GM12878 (cell line): ENCODE results near the gene CANX. TPM values are rescaled to one million over a fixed set of nuclear protein-coding genes. Genes with fewer than 3 reads are reported as not detected.
A peak's percentile ranks its signal among the peaks of the same experiment; 100 is the strongest.

Experiments
- ATAC-seq: fragments of 200-7000 bp; cut with Tn5 transposase; 3 replicates; pipeline ENCODE4 v1.9.1; 2020; ENCODE audit warnings: mild to moderate bottlenecking, moderate library complexity
- BruUV-seq: library from RNA; stranded (reverse); fragments of 400-500 nt; replicated peaks from 2 replicates; lab custom pipeline; 2021; lab: Mats Ljungman, UMichigan
- CTCF ChIA-PET: fragments of 300-600 bp; sonication (Branson Sonifier 250); formaldehyde crosslinking; extraction: SDS; loops from one replicate; lab custom pipeline; 2021; ENCODE audit warnings: inconsistent platforms; lab: Yijun Ruan, JAX
- POLR2A ChIA-PET: fragments of 350-600 bp; formaldehyde crosslinking; extraction: SDS; loops from one replicate; lab custom pipeline; 2021; ENCODE audit warnings: inconsistent platforms; lab: Charles Lee
- RAD21 ChIA-PET: fragments of 300-600 bp; sonication (Branson Sonifier 250); formaldehyde crosslinking; loops from one replicate; lab custom pipeline; 2023; ENCODE audit warnings: antibody characterized with exemption; ENCODE audit not compliant: unreplicated experiment; lab: Charles Lee
- SMC1A ChIA-PET: fragments of 300-600 bp; sonication (Branson Sonifier 250); formaldehyde crosslinking; loops from one replicate; lab custom pipeline; 2023; ENCODE audit not compliant: unreplicated experiment, uncharacterized antibody; lab: Charles Lee
- DNase-seq: peaks from one replicate; pipeline ENCODE4 v3.0.0-alpha.2; 2011; ENCODE audit warnings: low read depth, low spot score
- FAIRE-seq: peaks from 3 replicates; lab custom pipeline; 2011; peaks lifted over from hg19 to GRCh38; lab: Jason Lieb, UNC
- H2AFZ ChIP-seq: 2 replicates; pipeline ENCODE4 v1.6.0; 2011; ENCODE audit warnings: low read depth, low read length, control low read depth; ENCODE audit not compliant: control insufficient read depth
- H3K27ac ChIP-seq: 2 replicates; pipeline ENCODE4 v1.5.1; 2011; ENCODE audit warnings: control low read depth; ENCODE audit not compliant: control insufficient read depth, insufficient read depth
- H3K27me3 ChIP-seq, 2 experiments: replicated peaks in 1 of 2; 2 replicates each; pipeline versions ENCODE4 v1.6.0 to v1.6.1; 2011; ENCODE audit warnings: low read length in 1 of 2; ENCODE audit not compliant: control insufficient read depth in 2 of 2, insufficient read depth in 2 of 2
- H3K36me3 ChIP-seq, 2 experiments: 2 replicates each; pipeline ENCODE4 v1.5.1; 2011; ENCODE audit warnings: low read length in 1 of 2; ENCODE audit not compliant: control insufficient read depth in 2 of 2, insufficient read depth in 2 of 2
- H3K4me1 ChIP-seq: 2 replicates; pipeline ENCODE4 v1.6.1; 2011; ENCODE audit warnings: mild to moderate bottlenecking, low read length, moderate library complexity, mixed read lengths; ENCODE audit not compliant: control insufficient read depth, insufficient read depth
- H3K4me2 ChIP-seq: 2 replicates; pipeline ENCODE4 v1.6.0; 2011; ENCODE audit warnings: control low read depth; ENCODE audit not compliant: control insufficient read depth, insufficient read depth
- H3K4me3 ChIP-seq: fragments of 200-600 bp; sonication (generic); 2 replicates; pipeline ENCODE4 v1.5.1; 2016
- H3K79me2 ChIP-seq: 2 replicates; pipeline ENCODE4 v1.6.0; 2011; ENCODE audit warnings: low read length; ENCODE audit not compliant: control insufficient read depth, insufficient read depth
- H3K9ac ChIP-seq: 2 replicates; pipeline ENCODE4 v1.8.0; 2011; ENCODE audit warnings: low read length, control low read depth, mixed read lengths; ENCODE audit not compliant: control insufficient read depth, insufficient read depth
- H3K9me3 ChIP-seq: replicated peaks from 3 replicates; pipeline ENCODE4 v1.5.1; 2011; ENCODE audit warnings: mild to moderate bottlenecking, low read length; ENCODE audit not compliant: control insufficient read depth, insufficient read depth
- H4K20me1 ChIP-seq: 2 replicates; pipeline ENCODE4 v1.6.0; 2011; ENCODE audit not compliant: control insufficient read depth, insufficient read depth
- CUX1 ChIP-seq: IDR thresholded peaks from 2 replicates; pipeline ENCODE4 v1.6.1; 2012; ENCODE audit warnings: improper control_type of control experiment, low read depth, low read length; ENCODE audit not compliant: insufficient replicate concordance
- EED ChIP-seq: sonication (generic); IDR thresholded peaks from 2 replicates; pipeline ENCODE4 v1.6.1; 2016; ENCODE audit warnings: antibody characterized with exemption, low read depth
- FOXK2 ChIP-seq: fragments of 450-650 bp; IDR thresholded peaks from 2 replicates; pipeline ENCODE4 v1.6.1; 2017; ENCODE audit warnings: mild to moderate bottlenecking, moderate library complexity
- IKZF1 ChIP-seq: fragments of 450-650 bp; conservative IDR thresholded peaks from 2 replicates; pipeline ENCODE4 v1.6.1; 2017; ENCODE audit warnings: antibody characterized with exemption, mild to moderate bottlenecking
- KAT2A ChIP-seq: conservative IDR thresholded peaks from 2 replicates; pipeline ENCODE4 v1.6.1; 2011; ENCODE audit warnings: low read depth, low read length; ENCODE audit not compliant: control insufficient read depth
- NBN ChIP-seq: fragments of 450-650 bp; IDR thresholded peaks from 2 replicates; pipeline ENCODE4 v1.6.1; 2016
- PML ChIP-seq: IDR thresholded peaks from 2 replicates; pipeline ENCODE4 v1.6.1; 2012; ENCODE audit warnings: low read length, inconsistent platforms
- POLR2AphosphoS2 ChIP-seq: IDR thresholded peaks from 2 replicates; pipeline ENCODE4 v1.6.1; 2011; ENCODE audit warnings: low read depth, mild to moderate bottlenecking, low read length, improper control_type of control experiment, moderate library complexity
- RAD51 ChIP-seq: fragments of 450-650 bp; IDR thresholded peaks from 2 replicates; pipeline ENCODE4 v1.6.1; 2016; ENCODE audit warnings: moderate library complexity, mild to moderate bottlenecking, inconsistent platforms
- SIX5 ChIP-seq: IDR thresholded peaks from 2 replicates; pipeline ENCODE4 v1.6.1; 2011; ENCODE audit warnings: mild to moderate bottlenecking, low read depth, low read length, moderate library complexity; ENCODE audit not compliant: severe bottlenecking
- SMARCA5 ChIP-seq: fragments of 450-650 bp; IDR thresholded peaks from 2 replicates; pipeline ENCODE4 v1.6.1; 2017; ENCODE audit warnings: mild to moderate bottlenecking
- SPI1 ChIP-seq: IDR thresholded peaks from 2 replicates; pipeline ENCODE4 v1.6.1; 2011; ENCODE audit warnings: low read depth, mild to moderate bottlenecking, low read length, moderate library complexity, borderline replicate concordance; ENCODE audit not compliant: insufficient read depth
- STAT1 ChIP-seq: fragments of 450-650 bp; conservative IDR thresholded peaks from 2 replicates; pipeline ENCODE4 v1.6.1; 2014; ENCODE audit warnings: antibody characterized with exemption, mild to moderate bottlenecking
- TCF3 ChIP-seq: IDR thresholded peaks from 2 replicates; pipeline ENCODE4 v1.6.1; 2012; ENCODE audit warnings: low read depth, mild to moderate bottlenecking, low read length, borderline replicate concordance; ENCODE audit not compliant: insufficient read depth
- ZBTB33 ChIP-seq: fragments of 450-650 bp; IDR thresholded peaks from 2 replicates; pipeline ENCODE4 v1.6.1; 2017; ENCODE audit warnings: mild to moderate bottlenecking
- WGBS: methylation state at CpG from one replicate; pipeline ENCODE4 v1.1.6; 2016; ENCODE audit warnings: low lambda C conversion rate; ENCODE audit not compliant: insufficient replicate concordance, insufficient coverage; ENCODE audit errors: missing lambda C conversion rate; 5-methylcytosine and 5-hydroxymethylcytosine counted together
- in situ Hi-C: fragments of 300-500 bp; cut with MboI; formaldehyde crosslinking; loops from 9 replicates; pipeline ENCODE4 v1.14.3; 2018; ENCODE audit warnings: mixed read lengths
- intact Hi-C: fragments of 100-400 bp; cut with micrococcal nuclease; formaldehyde crosslinking; loops from one replicate; pipeline ENCODE4 v1.14.2; 2022; ENCODE audit not compliant: unreplicated experiment
- polyA plus RNA-seq, 11 experiments: library from polyadenylated mRNA; depleted of rRNA in 4 of 11; unstranded in 6 of 11; stranded (reverse) in 5 of 11; fragments of >200 nt; fragmentation: Nextera tagmentation in 4 of 11; fragmentation: Illumina TruSeq in 1 of 11; extraction: Ambion mirVana in 4 of 11; extraction: Trizol in 1 of 11; gene quantifications; 1 replicate in 1 of 11; 2 replicates in 10 of 11; pipeline versions ENCODE4 v1.2.1 to v1.2.3, GENCODE V29; 2011 to 2016; ENCODE audit warnings: inconsistent platforms in 2 of 11, missing spikeins in 2 of 11, low read depth in 1 of 11
- total RNA-seq, 4 experiments: library from RNA; depleted of rRNA in 3 of 4; stranded (reverse); fragments of >200 nt in 3 of 4; fragmentation: Illumina TruSeq in 1 of 4; extraction: Trizol in 1 of 4; gene quantifications; 2 replicates each; pipeline versions ENCODE4 v1.2.1 to v1.2.3, GENCODE V29; 2013 to 2021

Gene CANX
- total and polyA plus RNA-seq, 10 of the 15 experiments (the other 5 are each of a cell fraction or from before 2014, with no cell fraction given) = 78.2 to 602 (median 412) TPM

- no peak for TF ChIP-seq ZBTB33
- TF ChIP-seq STAT1 = no peak
- TF ChIP-seq FOXK2 = no peak
These were observed 32.1 kb downstream of the CANX start (continued) for GRCh38 chr5:179730852-179731251.

GRCh38 chr5:179731791-179732411 is 33.1 kb downstream of the CANX start:
- SMC1A ChIA-PET = interaction anchor here (0.6 to 3.4 kb wide), 10 partner anchors 8 to 393 kb away, joined by 3 to 12 read pairs (median 4); partner anchors contain the start of genes CANX and CBY3
- H3K4me3 ChIP-seq = peak overlapping the region; percentile 52; the same call in 1 of the 2 replicates
- FAIRE-seq = no peak
- H3K36me3 ChIP-seq = peaks cover 7 to 32% of the 10 kb centered on the region in 2 experiments
- H3K9ac ChIP-seq = peak overlapping the region; percentile 56; the same call in 1 of the 2 replicates
- intact Hi-C loops = loop anchor here (2.0 kb wide), 1 partner anchor 33 kb away; the partner anchor contains the start of gene CANX
- RAD21 ChIA-PET = interaction anchor here (0.7 to 2.2 kb wide), 8 partner anchors 28 to 175 kb away, joined by 3 to 7 read pairs (median 4); partner anchors contain the start of gene HNRNPH1
- DNase-seq = peak; percentile 43
- H2AFZ ChIP-seq = peak overlapping the region; percentile 0; the same call in 1 of the 2 replicates
- H3K27ac ChIP-seq = peak overlapping the region; percentile 83
- CTCF ChIA-PET = interaction anchor here (0.7 to 4.2 kb wide), 6 partner anchors 27 to 243 kb away, joined by 3 to 25 read pairs (median 4); no protein-coding TSS in a partner anchor
- H3K79me2 ChIP-seq = peaks cover 39% of the 10 kb centered on the region
- POLR2A ChIA-PET = interaction anchor here (0.6 to 1.4 kb wide), 10 partner anchors 10 to 195 kb away, joined by 3 to 11 read pairs (median 7); partner anchors contain the start of gene HNRNPH1
- peaks cover 6% of the 10 kb centered on the region; the same call in 1 of the 2 replicates for H3K4me1 ChIP-seq
- H3K9me3 ChIP-seq = no peaks in the 10 kb centered on the region
- BruUV-seq = TSS peak; percentile 77
- WGBS = under 1% methylated on average over 24 of the region's 24 CpGs
- no peaks in the 10 kb centered on the region for H3K27me3 ChIP-seq
- peak; percentile 49 for ATAC-seq
- in situ Hi-C loops = no loop called here
- peak overlapping the region; percentile 72 for H3K4me2 ChIP-seq
- H4K20me1 ChIP-seq = no peaks in the 10 kb centered on the region; the same call in 1 of the 2 replicates
- TF ChIP-seq NBN (no peak), EED (no peak; the same call in 1 of the 2 replicates), SPI1 (peak; percentile 25; the same call in 1 of the 2 replicates), IKZF1 (peak; percentile 34; the same call in 1 of the 2 replicates), SMARCA5 (0 out of 2 replicates have a peak, but pooled peaks have one; percentile 54), SIX5 (no peak), RAD51 (no peak), CUX1 (no peak), KAT2A (no peak), TCF3 (no peak), PML (no peak; the same call in 1 of the 2 replicates), POLR2AphosphoS2 (no peak)
